SW 1271 (cell line): ENCODE results near the gene ESRRA.

ENCODE experiments used
- DNase-seq, 2 experiments: peaks; one replicate each; lab custom pipeline; 2025; lab: John Stamatoyannopoulos, UW

The ESRRA gene

GRCh38 chr11:64352099-64352994 is 47.0 kb downstream of the ESRRA start:
- no peak for DNase-seq

DNA sequence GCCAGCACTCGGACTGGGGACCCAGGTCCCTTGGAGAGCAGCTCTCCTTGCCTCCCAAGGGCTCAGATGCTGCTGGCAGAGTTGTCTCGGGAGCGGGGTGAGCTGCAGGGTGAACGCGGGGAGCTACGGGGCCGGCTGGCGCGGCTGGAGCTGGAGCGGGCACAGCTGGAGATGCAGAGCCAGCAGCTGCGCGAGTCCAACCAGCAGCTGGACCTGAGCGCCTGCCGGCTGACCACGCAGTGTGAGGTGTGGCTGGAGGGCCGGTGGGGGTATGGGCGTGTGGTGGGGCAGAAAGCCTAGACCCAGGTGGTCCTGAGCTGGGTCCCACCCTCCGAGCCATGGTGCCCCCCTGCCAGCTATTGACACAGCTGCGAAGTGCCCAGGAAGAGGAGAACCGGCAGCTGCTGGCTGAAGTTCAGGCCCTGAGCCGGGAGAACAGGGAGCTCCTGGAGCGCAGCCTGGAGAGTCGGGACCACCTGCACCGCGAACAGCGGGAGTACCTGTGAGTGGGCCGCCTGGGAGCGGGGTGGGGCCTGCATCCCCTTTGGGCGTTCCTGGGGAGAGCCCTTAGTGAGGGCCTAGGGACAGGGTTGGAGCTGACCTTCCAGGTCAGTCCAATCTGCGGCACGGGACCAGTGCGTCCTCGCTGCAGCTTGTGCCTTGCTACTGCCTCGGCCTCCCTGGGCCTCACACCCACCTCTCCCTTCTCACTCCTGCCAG is 47.8 kb downstream of the ESRRA start:
- no peak for DNase-seq

DNA sequence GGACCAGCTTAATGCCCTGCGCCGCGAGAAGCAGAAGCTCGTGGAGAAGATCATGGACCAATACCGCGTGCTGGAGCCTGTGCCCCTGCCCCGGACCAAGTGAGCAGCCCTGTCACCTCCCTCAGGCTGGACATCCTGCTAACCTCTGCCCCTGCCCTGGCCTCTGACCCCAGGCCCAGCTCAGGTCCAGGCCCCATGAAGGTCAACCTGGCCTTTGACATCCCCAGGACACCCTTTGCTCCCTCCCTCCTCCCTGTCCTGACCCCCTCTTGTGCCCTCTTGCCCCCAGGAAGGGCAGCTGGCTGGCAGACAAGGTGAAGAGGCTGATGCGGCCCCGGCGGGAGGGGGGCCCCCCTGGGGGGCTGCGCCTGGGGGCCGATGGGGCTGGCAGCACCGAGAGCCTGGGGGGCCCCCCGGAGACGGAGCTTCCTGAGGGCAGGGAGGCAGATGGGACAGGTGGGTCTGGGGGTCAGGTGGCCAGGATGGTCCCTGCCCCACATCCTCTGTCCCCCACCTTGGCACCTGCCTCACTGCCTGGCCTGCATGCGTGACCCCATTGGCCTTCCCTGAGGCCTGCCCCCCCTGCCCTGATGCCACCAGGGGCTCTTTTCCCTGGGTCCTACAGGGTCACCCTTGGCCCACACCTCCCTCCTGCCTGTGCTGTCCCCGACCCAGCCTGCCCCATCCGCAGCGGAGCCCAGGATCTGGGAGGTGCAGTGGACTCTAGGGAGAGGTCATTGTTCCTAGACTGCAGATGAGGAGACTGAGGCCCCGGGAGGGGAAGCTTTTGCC is 48.6 kb downstream of the ESRRA start:
- no peak for DNase-seq

DNA sequence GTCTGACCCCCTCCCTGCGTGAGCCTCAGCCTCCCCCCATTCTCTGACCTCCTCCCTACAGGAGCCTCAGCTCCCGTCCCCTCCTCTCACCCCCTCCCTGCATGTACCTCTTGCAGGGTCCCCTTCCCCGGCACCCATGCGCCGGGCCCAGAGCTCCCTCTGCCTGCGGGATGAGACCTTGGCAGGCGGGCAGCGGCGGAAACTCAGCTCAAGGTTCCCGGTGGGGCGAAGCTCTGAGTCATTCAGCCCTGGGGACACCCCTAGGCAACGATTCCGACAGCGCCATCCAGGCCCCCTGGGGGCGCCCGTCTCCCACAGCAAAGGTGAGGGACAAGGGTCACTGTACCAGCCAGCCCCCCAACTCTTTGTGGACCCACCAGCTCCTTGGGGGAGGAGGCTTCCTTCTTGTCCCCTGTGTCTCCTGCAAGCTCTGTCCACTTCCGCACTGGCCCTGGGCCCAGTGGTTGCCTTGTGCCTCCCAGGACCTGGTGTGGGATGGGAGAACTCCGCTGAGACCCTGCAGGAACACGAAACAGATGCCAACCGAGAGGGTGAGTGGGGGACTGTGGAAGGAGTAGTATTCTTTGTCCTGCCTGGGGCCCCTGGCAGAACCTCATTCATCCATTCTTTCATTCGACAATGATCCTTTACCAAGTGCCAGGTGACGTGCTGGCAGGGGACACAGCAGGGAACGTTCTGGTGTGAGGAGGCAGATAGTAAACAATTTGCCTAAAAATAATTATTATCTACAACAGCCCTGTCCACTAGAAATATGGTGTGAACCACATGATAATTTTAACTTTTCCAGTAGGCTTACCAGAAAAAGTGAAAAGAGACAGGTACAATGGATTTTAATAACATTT is 50.0 kb downstream of the ESRRA start:
- DNase-seq = peak in 1 of 2 experiments; percentile 74

DNA sequence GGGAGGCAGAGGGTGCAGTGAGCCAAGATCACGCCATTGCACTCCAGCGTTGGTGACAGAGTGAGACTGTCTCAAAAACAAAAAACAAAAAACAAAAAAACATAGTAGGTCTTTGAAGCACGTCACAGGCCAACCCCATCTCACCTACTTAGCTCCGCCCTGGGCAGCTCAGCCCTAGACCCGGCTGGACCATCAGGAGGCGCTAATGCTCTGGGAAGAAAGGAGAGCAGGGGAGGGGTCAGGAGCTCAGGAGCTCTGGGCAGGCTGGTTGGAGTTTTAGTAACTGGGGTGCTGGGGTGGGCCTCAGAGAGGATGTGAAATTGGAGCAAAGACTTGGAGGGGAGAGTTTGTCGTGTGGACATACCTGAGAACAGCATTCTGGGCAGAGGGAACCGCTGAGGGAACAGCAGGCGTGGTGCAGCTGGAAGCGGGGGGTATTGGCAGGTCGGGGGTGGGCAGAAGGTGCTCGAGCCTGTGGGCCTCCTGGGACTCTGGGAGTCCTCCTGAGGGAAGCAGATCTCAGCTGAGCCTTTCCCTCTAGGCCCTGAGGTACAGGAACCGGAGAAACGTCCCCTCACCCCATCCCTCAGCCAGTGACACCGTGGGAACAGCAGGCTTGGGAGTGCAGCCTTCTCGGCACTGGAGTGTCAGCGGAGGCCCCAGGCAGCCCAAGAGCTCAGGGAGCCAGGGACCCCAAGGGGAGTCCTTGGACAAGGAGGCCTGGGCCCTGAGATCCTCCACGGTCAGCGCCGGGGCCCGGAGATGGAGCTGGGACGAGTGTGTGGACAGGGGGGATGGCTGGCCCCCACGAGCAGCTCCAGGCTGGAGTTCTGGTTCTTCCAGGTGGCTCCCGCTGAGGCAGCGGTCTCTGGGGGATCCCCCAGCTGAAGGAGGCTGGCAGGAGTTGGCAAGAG is 51.4 kb downstream of the ESRRA start:
- DNase-seq = peak in 1 of 2 experiments; percentile 49

DNA sequence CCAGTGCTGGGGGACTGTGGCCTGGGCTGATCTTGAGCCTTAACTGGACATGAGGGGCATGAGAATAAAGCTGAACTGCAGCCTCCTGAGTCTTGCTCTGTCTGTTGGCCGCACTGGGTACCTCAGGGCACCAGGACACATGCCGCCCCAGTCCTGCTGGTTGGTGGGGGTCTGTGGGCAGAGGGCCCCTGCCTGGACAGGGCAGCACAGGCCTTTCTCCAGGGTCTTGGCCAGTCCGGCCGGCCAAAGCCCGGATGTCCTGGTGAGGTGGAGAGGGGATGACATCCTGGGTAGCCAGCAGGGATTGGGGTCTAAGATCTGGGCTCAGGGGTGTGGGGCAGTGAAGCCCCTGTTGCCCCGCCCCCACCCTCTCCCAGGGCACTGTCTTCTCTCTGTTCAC is 52.1 kb downstream of the ESRRA start:
- no peak for DNase-seq

DNA sequence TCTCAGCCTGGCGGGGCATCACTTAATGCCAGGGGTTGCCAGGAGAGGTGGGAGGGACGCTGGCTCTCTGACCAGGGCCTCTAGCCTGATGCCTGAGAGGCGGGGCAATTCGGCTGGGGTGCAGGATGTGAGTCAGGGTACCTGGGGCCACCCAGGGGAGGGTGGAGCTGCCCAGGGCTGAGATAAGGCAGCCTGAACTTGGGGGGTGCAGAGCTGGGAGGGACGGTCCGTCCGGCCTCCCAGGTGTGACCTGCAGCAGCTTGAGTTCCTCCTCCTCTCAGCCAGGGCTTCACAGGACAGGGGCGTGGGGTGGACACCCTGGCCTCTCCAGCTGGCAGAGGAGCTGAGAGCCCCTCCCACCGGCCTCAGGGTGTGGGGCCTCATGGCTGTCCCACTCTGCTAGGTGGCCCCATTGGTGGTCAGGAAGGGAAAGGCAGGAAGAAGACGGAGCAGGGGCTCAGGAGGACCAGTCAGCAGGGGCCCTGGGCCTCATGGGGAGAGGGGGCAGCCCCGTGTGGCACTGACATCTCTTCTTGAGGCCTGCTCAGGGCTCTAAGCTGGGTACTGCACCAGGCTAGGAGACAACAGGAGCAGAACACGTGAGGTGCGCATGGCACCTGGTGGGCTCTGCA is 52.7 kb downstream of the ESRRA start:
- DNase-seq = peak; percentile 63 to 67

DNA sequence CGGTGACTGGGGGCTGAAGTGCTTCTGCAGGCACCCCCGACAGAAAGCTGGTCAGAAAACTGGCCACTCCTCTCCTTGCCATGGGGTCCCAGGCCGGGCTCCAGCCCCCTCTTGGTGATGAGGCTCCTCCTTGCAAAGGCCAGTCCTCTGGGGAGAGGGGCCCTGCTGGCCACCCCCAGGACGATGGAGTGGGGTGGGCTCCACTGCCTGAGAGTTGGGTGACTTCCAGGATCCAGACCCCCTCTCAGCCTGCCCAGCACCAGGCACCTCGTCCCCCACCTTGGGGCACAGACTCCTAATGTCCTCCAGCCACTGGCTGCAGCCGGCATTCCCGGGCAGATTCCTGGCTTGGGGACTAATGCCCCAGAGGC is 53.2 kb downstream of the ESRRA start:
- no peak for DNase-seq

- DNase-seq = peak in 1 of 2 experiments; percentile 39
Observed at GRCh38 chr11:64358907-64359711, 53.8 kb downstream of the ESRRA start, which contains the start of gene RPS6KA4. Gene RPS6KA4 (plus strand): TSS chr11:64359162. CDS start chr11:64359236, 74 bp downstream.

DNA sequence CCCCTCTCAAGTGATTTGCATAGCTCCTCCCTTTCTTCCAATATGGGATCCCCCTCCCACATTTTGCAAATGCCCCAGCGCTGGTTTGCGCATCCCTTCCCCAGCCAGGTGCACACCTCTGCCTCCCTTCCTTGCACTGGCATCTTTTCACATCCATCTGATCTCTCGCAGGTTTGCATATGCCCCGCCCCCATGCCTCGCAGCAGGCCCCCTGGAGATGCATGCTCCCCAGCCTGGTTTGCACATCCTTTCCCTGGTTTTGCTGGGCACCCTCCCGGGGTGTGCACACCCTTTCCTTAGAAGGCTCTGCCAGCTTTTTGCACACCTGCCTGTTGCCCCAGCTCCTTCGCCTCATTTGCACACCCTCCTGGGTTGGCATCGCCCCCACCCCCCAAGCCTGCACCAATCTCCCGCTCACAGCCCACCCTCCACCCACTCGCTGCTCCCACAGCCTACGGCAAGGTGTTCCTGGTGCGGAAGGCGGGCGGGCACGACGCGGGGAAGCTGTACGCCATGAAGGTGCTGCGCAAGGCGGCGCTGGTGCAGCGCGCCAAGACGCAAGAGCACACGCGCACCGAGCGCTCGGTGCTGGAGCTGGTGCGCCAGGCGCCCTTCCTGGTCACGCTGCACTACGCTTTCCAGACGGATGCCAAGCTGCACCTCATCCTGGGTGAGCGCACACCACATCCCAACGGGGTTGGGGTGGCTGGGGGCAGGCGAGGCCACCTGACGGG is 54.6 kb downstream of the ESRRA start:
- no peak for DNase-seq

GRCh38 chr11:64360448-64360921 is 55.2 kb downstream of the ESRRA start:
- DNase-seq = no peak

- no peak for DNase-seq
Observed at GRCh38 chr11:64361659-64362058, 56.3 kb downstream of the ESRRA start.

DNA sequence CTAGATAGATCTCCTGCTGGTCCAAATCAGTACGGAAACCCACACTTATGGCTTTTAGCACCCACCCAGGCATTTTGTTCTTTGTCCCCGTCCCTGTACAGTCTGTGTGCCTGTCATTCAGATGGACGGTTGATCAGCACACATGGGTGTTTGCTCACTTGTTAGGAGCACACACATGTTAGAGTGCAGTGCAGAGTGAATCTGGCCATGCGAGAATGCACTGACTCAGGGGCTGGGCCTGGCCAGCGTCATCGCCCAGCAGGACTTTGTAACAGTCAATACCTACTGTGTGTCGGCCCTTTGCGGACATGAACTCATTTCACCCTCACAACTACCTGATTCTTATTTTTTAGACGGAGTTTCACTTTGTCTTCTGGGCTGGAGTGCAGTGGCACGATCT is 57.0 kb downstream of the ESRRA start:
- DNase-seq = no peak

DNA sequence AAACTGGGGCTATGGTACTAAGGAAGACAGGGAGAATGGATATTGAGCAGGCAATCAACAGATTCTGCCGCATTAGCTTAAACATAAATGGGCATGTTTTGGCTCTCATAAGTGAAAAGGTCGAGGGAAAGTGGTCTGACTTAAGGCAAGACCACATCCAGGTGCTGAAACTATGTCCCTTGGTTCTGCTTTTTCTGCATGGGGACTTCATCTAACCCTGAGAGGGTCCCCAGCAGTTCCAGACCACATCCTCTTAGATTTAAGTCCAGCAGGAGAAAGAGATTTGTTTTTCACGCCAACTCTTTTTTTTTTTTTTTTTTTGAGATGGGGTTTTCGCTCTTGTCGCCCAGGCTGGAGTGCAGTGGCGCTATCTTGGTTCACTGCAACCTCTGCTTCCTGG is 59.1 kb downstream of the ESRRA start:
- no peak for DNase-seq

DNA sequence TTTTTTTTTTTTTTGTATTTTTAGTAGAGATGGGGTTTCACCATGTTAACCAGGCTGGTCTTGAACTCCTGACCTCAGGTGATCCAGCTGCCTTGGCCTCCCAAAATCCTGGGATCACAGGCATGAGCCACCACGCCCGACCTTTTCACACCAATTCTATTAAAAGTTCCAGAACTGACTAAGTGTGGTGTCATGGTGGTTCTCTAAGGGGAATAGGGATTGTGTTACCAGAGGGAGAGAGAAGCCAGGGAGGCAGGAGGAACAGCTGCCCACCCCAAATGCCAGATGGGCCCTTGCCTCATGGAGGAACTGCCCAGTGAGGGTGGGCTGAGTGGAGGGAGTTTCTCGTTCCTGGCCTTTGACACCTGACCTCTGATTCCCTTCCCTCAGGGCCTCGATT is 59.6 kb downstream of the ESRRA start:
- DNase-seq = no peak
